Ascending aorta (tissue), 2 donors: ENCODE data around the gene TRIM39. TPM values are rescaled to one million over a fixed set of nuclear protein-coding genes. Genes with fewer than 3 reads are reported as not detected.

ENCODE experiments used
- DNase-seq, 2 donors: peaks; one replicate each; pipeline ENCODE4 v3.0.0-alpha.2; 2019; ENCODE audit warnings: low spot score in 2 of 2
- H3K27ac ChIP-seq, 2 donors: fragments of 200-600 bp; sonication (generic); one replicate each; pipeline ENCODE4 v1.5.1; 2016 to 2017; ENCODE audit warnings: mild to moderate bottlenecking in 1 of 2
- H3K27me3 ChIP-seq: fragments of 200-600 bp; sonication (generic); one replicate; pipeline ENCODE4 v1.5.1; 2017
- H3K36me3 ChIP-seq, 2 donors: fragments of 200-600 bp; sonication (generic); one replicate each; pipeline ENCODE4 v1.5.1; 2016
- H3K4me1 ChIP-seq, 2 donors: fragments of 200-600 bp; sonication (generic); one replicate each; pipeline ENCODE4 v1.5.1; 2016 to 2017; ENCODE audit warnings: mild to moderate bottlenecking in 1 of 2
- H3K4me3 ChIP-seq, 2 donors: fragments of 200-600 bp; sonication (generic); one replicate each; pipeline ENCODE4 v1.5.1; 2016 to 2017; ENCODE audit warnings: mild to moderate bottlenecking in 1 of 2
- H3K9me3 ChIP-seq, 2 donors: fragments of 200-600 bp; sonication (generic); one replicate each; pipeline ENCODE4 v1.5.1; 2016
- CTCF ChIP-seq, 3 experiments: fragments of 200-600 bp in 2 of 3; fragments of 450-650 bp in 1 of 3; sonication (generic) in 2 of 3; IDR thresholded peaks; one replicate each; pipeline ENCODE4 v1.5.1; 2016 to 2019; ENCODE audit warnings: antibody characterized with exemption in 3 of 3, mild to moderate bottlenecking in 1 of 3, moderate library complexity in 1 of 3
- intact Hi-C: fragments of 100-400 bp; cut with DNase I; formaldehyde crosslinking; loops from one replicate; pipeline ENCODE4 v1.15.1; 2023
- total RNA-seq: library from RNA; depleted of rRNA; stranded (reverse); fragments of >200 nt; gene quantifications from one replicate; pipeline ENCODE4 v1.1.0, GENCODE V29; 2016

The TRIM39 gene
- total RNA-seq, 1 donor from 2014 or later: 2.8 TPM

- no peaks in the 10 kb centered on the region for H3K4me1 ChIP-seq
- no peak overlapping the region for H3K27ac ChIP-seq
- H3K36me3 ChIP-seq: peaks cover 0 to 15% of the 10 kb centered on the region in 2 donors
- intact Hi-C loops: no loop called here
- no peaks in the 10 kb centered on the region for H3K27me3 ChIP-seq
- no peak overlapping the region for H3K4me3 ChIP-seq
- no peaks in the 10 kb centered on the region for H3K9me3 ChIP-seq
- DNase-seq: no peak
- TF ChIP-seq CTCF (IDR thresholded peaks at IDR 0.05): no peak
Measured at GRCh38 chr6:30317913-30318589, 8.7 kb upstream of the TRIM39 start.

DNA sequence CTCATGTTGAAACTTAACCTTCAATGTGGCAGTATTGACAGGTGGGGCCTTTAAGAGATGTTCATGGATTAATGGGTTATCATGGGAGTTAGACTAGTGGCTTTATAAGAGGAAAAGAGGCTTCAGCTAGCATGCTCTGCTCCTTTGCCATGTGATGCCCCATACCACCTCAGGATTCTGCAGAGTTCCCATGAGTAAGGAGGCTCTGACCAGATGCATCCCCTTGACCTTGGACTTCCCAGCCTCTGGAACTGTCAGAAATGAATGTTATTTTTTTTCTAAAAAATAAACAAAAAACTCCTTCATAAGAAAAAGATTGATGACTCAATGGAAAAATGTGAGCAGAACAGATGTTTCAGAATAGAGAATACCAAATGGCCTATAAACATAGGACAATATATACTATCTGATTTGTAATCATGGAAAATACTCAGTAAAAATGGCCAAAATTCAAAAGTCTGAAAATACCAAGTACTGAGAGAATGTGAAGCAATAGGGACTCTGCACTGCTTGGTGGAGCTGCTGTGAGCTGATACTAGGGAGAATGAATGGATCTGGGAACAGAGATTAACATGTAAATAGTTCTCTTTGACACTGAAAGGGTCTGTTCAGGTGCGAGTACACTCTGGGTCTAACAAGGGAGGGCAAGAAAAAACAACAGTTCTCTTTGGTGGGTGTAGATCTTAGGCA, 7.4 kb upstream of the TRIM39 start:
- no peaks in the 10 kb centered on the region for H3K27me3 ChIP-seq
- no peak overlapping the region for H3K4me3 ChIP-seq
- no peak for TF ChIP-seq CTCF (IDR thresholded peaks at IDR 0.05)
- no peak overlapping the region for H3K27ac ChIP-seq
- no peaks in the 10 kb centered on the region for H3K4me1 ChIP-seq
- peaks cover 0 to 5% of the 10 kb centered on the region in 2 donors for H3K36me3 ChIP-seq
- intact Hi-C loops: no loop called here
- H3K9me3 ChIP-seq: no peaks in the 10 kb centered on the region
- no peak for DNase-seq

- Histone ChIP-seq H3K4me1 (peaks cover 0 to 13% of the 10 kb centered on the region in 2 donors), H3K27ac (no peak overlapping the region), H3K9me3 (no peaks in the 10 kb centered on the region), H3K4me3 (no peak overlapping the region), H3K27me3 (no peaks in the 10 kb centered on the region), H3K36me3 (peaks cover 0 to 5% of the 10 kb centered on the region in 2 donors)
- DNase-seq: no peak
- TF ChIP-seq CTCF (IDR thresholded peaks at IDR 0.05): no peak
- intact Hi-C loops: loop anchor here (10.0 kb wide), 1 partner anchor 697 kb away; no protein-coding TSS in a partner anchor
Measured at GRCh38 chr6:30321692-30322388, 4.9 kb upstream of the TRIM39 start.

DNA sequence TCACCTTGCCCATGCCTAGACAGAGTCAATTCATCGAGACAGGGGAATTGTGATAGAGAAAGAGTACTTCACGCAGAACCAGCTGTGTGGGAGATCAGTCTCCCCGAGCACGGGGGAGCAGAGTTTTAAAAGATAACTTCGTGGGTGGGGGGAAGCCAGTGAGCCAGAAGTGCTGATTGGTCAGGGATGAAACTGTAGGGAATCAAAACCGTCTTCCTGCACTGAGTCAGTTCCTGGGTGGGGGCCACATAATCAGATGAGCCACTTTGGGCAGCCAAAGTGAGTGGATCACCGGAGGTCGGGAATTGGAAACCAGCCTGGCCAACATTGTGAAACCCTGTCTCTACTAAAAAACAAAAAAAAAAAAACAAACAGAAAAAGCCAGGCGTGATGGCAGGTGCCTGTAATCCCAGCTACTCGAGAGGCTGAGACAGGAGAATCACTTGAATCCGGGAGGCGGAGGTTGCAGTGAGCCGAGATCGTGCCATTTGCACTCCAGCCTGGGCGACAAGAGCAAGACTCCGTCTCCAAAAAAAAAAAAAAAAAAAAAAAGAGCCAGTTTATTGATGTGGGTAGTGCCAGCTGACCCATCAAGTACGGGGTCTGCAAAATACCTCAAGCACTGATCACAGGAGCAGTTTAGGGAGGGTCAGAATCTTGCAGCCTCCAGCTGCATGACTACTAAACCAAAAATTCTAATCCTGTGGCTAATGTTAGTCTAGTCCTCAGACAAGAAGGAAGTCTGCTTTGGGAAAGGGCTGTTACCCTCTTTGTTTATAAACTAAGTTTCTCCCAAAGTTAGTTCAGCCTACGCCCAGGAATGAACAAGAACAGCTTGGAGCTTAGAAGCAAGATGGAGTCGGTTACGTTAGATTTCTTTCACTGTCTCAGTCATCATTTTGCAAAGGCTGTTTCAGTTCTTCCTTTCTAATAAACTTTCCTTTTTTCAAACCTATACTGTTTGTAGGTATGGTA, 3.9 kb upstream of the TRIM39 start:
- Histone ChIP-seq H3K4me3 (no peak overlapping the region), H3K4me1 (peaks cover 0 to 16% of the 10 kb centered on the region in 2 donors), H3K27ac (no peak overlapping the region), H3K27me3 (no peaks in the 10 kb centered on the region), H3K36me3 (peaks cover 0 to 5% of the 10 kb centered on the region in 2 donors), H3K9me3 (no peaks in the 10 kb centered on the region)
- no peak for DNase-seq
- TF ChIP-seq CTCF (IDR thresholded peaks at IDR 0.05): no peak
- intact Hi-C loops: loop anchor here (10.0 kb wide), 1 partner anchor 698 kb away; no protein-coding TSS in a partner anchor

DNA sequence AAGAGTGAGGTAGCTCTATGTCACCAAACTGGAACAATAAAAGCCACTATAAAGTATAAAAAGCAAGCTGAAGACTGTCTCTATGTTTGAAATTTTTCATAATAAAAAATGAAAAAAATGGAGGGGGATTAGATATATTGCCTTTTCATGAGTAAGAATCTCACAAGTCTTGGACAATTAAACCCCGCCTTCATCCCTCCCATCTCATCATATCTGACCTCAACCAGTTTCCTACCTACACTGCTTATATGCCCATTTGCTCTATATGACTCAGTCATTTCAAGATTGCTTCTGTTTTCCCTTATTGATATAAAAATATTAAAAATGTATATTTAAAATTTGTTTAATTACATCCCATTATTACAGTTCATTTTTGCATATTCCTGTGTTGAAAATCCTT, 2.9 kb upstream of the TRIM39 start:
- intact Hi-C loops: loop anchor here (10.0 kb wide), 1 partner anchor 699 kb away; no protein-coding TSS in a partner anchor
- Histone ChIP-seq H3K36me3 (peaks cover 0 to 4% of the 10 kb centered on the region in 2 donors), H3K4me1 (peaks cover 0 to 20% of the 10 kb centered on the region in 2 donors), H3K27ac (no peak overlapping the region), H3K27me3 (no peaks in the 10 kb centered on the region), H3K4me3 (no peak overlapping the region), H3K9me3 (no peaks in the 10 kb centered on the region)
- no peak for TF ChIP-seq CTCF (IDR thresholded peaks at IDR 0.05)
- DNase-seq: no peak
